ENCODE results near the gene PASK.

GRCh38 chr2:241179899-241180298 lies 30.6 kb upstream of the PASK start:
- no peak for TF ChIP-seq CTCF (IDR thresholded peaks at IDR 0.05)
- no peak for TF ChIP-seq POLR2A (IDR thresholded peaks at IDR 0.05)
